HepG2 (cell line): Measurements from ENCODE around the gene JHY. TPM values are rescaled to one million over a fixed set of nuclear protein-coding genes. Genes with fewer than 3 reads are reported as not detected.

Experiments
- ATAC-seq: fragments of 200-7000 bp; cut with Tn5 transposase; 3 replicates; pipeline ENCODE4 v1.9.1; 2020; ENCODE audit warnings: mild to moderate bottlenecking, moderate library complexity
- BruUV-seq: library from RNA; stranded (reverse); fragments of 400-500 nt; replicated peaks from 2 replicates; lab custom pipeline; 2021; lab: Mats Ljungman, UMichigan
- CTCF ChIA-PET: fragments of 300-600 bp; formaldehyde crosslinking; extraction: SDS; loops from one replicate; lab custom pipeline; 2021; ENCODE audit warnings: low total read pairs, inconsistent platforms, low intra/inter-chr PET ratio; lab: Yijun Ruan, JAX
- POLR2A ChIA-PET: fragments of 350-600 bp; sonication (Branson Sonifier 250); formaldehyde crosslinking; loops from one replicate; lab custom pipeline; 2020; ENCODE audit warnings: antibody characterized with exemption, inconsistent platforms; lab: Yijun Ruan, JAX
- DNase-seq: peaks from one replicate; pipeline ENCODE4 v3.0.0-alpha.2; 2015; ENCODE audit warnings: low spot score
- FAIRE-seq: peaks from 3 replicates; lab custom pipeline; 2011; peaks lifted over from hg19 to GRCh38; lab: Jason Lieb, UNC
- H2AFZ ChIP-seq: one replicate; pipeline ENCODE4 v1.6.1; 2011; ENCODE audit warnings: low read length, inconsistent platforms
- H3K27ac ChIP-seq: fragments of 300-600 bp; 3 replicates; pipeline ENCODE4 v1.8.0; 2011; ENCODE audit warnings: mixed run types, mild to moderate bottlenecking, mixed read lengths, low read length, inconsistent platforms; ENCODE audit not compliant: insufficient read depth; ENCODE audit errors: extremely low read length
- H3K27me3 ChIP-seq, 2 experiments: fragments of 200-600 bp in 1 of 2; 2 replicates in 1 of 2; 3 replicates in 1 of 2; pipeline versions ENCODE4 v1.6.0 to v1.8.0; 2011; ENCODE audit warnings: low read length in 2 of 2, mild to moderate bottlenecking in 2 of 2, moderate library complexity in 2 of 2, inconsistent platforms in 1 of 2; ENCODE audit not compliant: insufficient read depth in 2 of 2, control insufficient read depth in 1 of 2
- H3K36me3 ChIP-seq, 2 experiments: fragments of 200-600 bp in 1 of 2; replicated peaks in 1 of 2; 2 replicates in 1 of 2; 3 replicates in 1 of 2; pipeline versions ENCODE4 v1.5.1 to v1.8.0; 2011; ENCODE audit warnings: low read length in 2 of 2, inconsistent platforms in 1 of 2; ENCODE audit not compliant: insufficient read depth in 2 of 2, control insufficient read depth in 1 of 2
- H3K4me1 ChIP-seq: 2 replicates; pipeline ENCODE4 v1.5.1; 2012; ENCODE audit warnings: low read length, inconsistent platforms; ENCODE audit not compliant: insufficient read depth
- H3K4me2 ChIP-seq: 2 replicates; pipeline ENCODE4 v1.6.0; 2011; ENCODE audit warnings: low read depth, low read length, inconsistent platforms
- H3K4me3 ChIP-seq, 3 experiments: fragments of 200-600 bp in 1 of 3; sonication (generic), shearing (Covaris generic) in 1 of 3; replicated peaks in 1 of 3; 2 replicates each; pipeline ENCODE4 v1.5.1; 2011 to 2016; ENCODE audit warnings: low read length in 3 of 3, inconsistent platforms in 2 of 3, low read depth in 2 of 3, mild to moderate bottlenecking in 2 of 3, control low read depth in 1 of 3, mixed read lengths in 1 of 3; ENCODE audit not compliant: insufficient read depth in 1 of 3
- H3K79me2 ChIP-seq: one replicate; pipeline ENCODE4 v1.6.1; 2011; ENCODE audit warnings: low read length, inconsistent platforms; ENCODE audit not compliant: insufficient read depth
- H3K9ac ChIP-seq: 2 replicates; pipeline ENCODE4 v1.6.0; 2011; ENCODE audit warnings: mild to moderate bottlenecking, low read depth, low read length, inconsistent platforms; ENCODE audit not compliant: insufficient read depth
- H3K9me3 ChIP-seq: 2 replicates; pipeline ENCODE4 v1.5.1; 2012; ENCODE audit warnings: mild to moderate bottlenecking, low read length
- H4K20me1 ChIP-seq: 2 replicates; pipeline ENCODE4 v1.6.0; 2011; ENCODE audit warnings: inconsistent platforms, mild to moderate bottlenecking, low read length, moderate library complexity; ENCODE audit not compliant: insufficient read depth
- AKAP8 ChIP-seq: sonication (generic); formaldehyde crosslinking; IDR thresholded peaks from 2 replicates; pipeline ENCODE4 v1.5.1; 2020; ENCODE audit warnings: mild to moderate bottlenecking, missing genetic modification reagents
- EP300 ChIP-seq, 3 experiments: sonication (generic) in 1 of 3; formaldehyde crosslinking in 1 of 3; IDR thresholded peaks; 2 replicates each; pipeline versions ENCODE4 v1.5.1 to v1.6.1; 2011 to 2020; ENCODE audit warnings: low read depth in 2 of 3, low read length in 2 of 3, borderline replicate concordance in 1 of 3, improper control_type of control experiment in 1 of 3, mild to moderate bottlenecking in 1 of 3, missing genetic modification reagents in 1 of 3, moderate library complexity in 1 of 3
- SP1 ChIP-seq, 2 experiments: fragments of 450-650 bp in 1 of 2; sonication (generic) in 1 of 2; formaldehyde crosslinking in 1 of 2; IDR thresholded peaks; 2 replicates each; pipeline versions ENCODE4 v1.4.0 to v1.6.1; 2016 to 2020; ENCODE audit warnings: missing genetic modification reagents in 1 of 2
- ZBTB49 ChIP-seq: sonication (generic); formaldehyde crosslinking; IDR thresholded peaks from 2 replicates; pipeline ENCODE4 v1.4.0; 2020; ENCODE audit warnings: missing genetic modification reagents, borderline replicate concordance
- ZEB1 ChIP-seq: IDR thresholded peaks from 2 replicates; pipeline ENCODE4 v1.6.1; 2012; ENCODE audit warnings: mild to moderate bottlenecking, low read depth, inconsistent platforms; ENCODE audit not compliant: insufficient replicate concordance
- ZNF235 ChIP-seq: sonication (generic); formaldehyde crosslinking; IDR thresholded peaks from 2 replicates; pipeline ENCODE4 v1.8.1; 2023; ENCODE audit warnings: mild to moderate bottlenecking, missing genetic modification reagents, borderline replicate concordance
- ZSCAN31 ChIP-seq: sonication (generic); formaldehyde crosslinking; IDR thresholded peaks from 2 replicates; pipeline ENCODE4 v1.5.0; 2020; ENCODE audit warnings: low read depth, mild to moderate bottlenecking, missing genetic modification reagents
- WGBS: methylation state at CpG from one replicate; pipeline ENCODE4 v1.1.6; 2017; ENCODE audit warnings: low lambda C conversion rate; 5-methylcytosine and 5-hydroxymethylcytosine counted together
- in situ Hi-C: cut with HindIII; loops from 2 replicates; pipeline ENCODE4 v1.10.0; 2017; ENCODE audit warnings: low pct_unique_long_range_greater_than_20kb; ENCODE audit not compliant: extremely low pct_ligation_motif_present
- intact Hi-C: fragments of 100-400 bp; cut with micrococcal nuclease; formaldehyde crosslinking; loops from one replicate; pipeline ENCODE4 v1.10.0; 2022; ENCODE audit not compliant: unreplicated experiment
- polyA plus RNA-seq, 8 experiments: library from polyadenylated mRNA; depleted of rRNA in 3 of 8; stranded (reverse) in 7 of 8; unstranded in 1 of 8; fragments of >200 nt; fragmentation: Illumina TruSeq in 4 of 8; extraction: Trizol in 4 of 8; gene quantifications; 2 replicates each; pipeline versions ENCODE4 v1.2.1 to v1.2.3, GENCODE V29; 2011 to 2016; ENCODE audit warnings: low read depth in 4 of 8, missing spikeins in 1 of 8, mixed read lengths in 1 of 8; ENCODE audit not compliant: insufficient read depth in 1 of 8
- total RNA-seq, 5 experiments: library from RNA; depleted of rRNA; stranded (reverse); fragments of >200 nt; fragmentation: Illumina TruSeq; extraction: Trizol; gene quantifications; 2 replicates each; pipeline ENCODE4 v1.2.3, GENCODE V29; 2016; ENCODE audit warnings: low read depth in 1 of 5

The JHY gene
- total and polyA plus RNA-seq, 2 of the 13 experiments (the other 11 are each of a cell fraction or from before 2014, with no cell fraction given), result not detected

- Histone ChIP-seq H3K4me1 (no peaks in the 10 kb centered on the region), H3K27me3 (peaks cover 0 to 24% of the 10 kb centered on the region in 2 experiments; a peak in 2 of 5 replicates), H3K36me3 (no peaks in the 10 kb centered on the region), H3K9me3 (no peaks in the 10 kb centered on the region), H3K4me3 (no peak overlapping the region), H3K27ac (no peak overlapping the region), H2AFZ (no peak overlapping the region), H3K9ac (no peak overlapping the region), H3K4me2 (no peak overlapping the region), H3K79me2 (no peaks in the 10 kb centered on the region), H4K20me1 (no peaks in the 10 kb centered on the region)
- no TSS peak for BruUV-seq
- ATAC-seq, result no peak
- no peak for FAIRE-seq
- intact Hi-C loops (no loop called here), in situ Hi-C loops (no loop called here)
- no peak for DNase-seq
- ChIA-PET POLR2A (no interaction called here), CTCF (no interaction called here)
- TF ChIP-seq SP1 (IDR thresholded peaks at IDR 0.05) (no peak), SP1 (CRISPR knock-in tag; IDR thresholded peaks at IDR 0.05) (no peak), ZSCAN31 (CRISPR knock-in tag) (no peak), ZNF235 (CRISPR knock-in tag) (no peak), AKAP8 (CRISPR knock-in tag) (no peak), ZEB1 (no peak), EP300 (IDR thresholded peaks at IDR 0.05; ENCODE audit: low read depth in 2 of 2, low read length in 2 of 2) (no peak), EP300 (CRISPR knock-in tag; IDR thresholded peaks at IDR 0.05; ENCODE audit: borderline replicate concordance) (no peak), ZBTB49 (CRISPR knock-in tag) (no peak)
- 0% methylated on average over 2 of the region's 2 CpGs for WGBS
Measured at GRCh38 chr11:122895563-122895962, 13.0 kb downstream of the JHY start.
